GM12872 (cell line): Measurements from ENCODE around the gene RNF121.

Experiments
- TF ChIP-seq, protein P1 (sequence below): IDR thresholded peaks from 3 replicates; pipeline ENCODE4 v1.5.1; 2011; ENCODE audit warnings: low read depth, mild to moderate bottlenecking, low read length, moderate library complexity; ENCODE audit not compliant: insufficient read depth

RNF121 gene

DNA sequence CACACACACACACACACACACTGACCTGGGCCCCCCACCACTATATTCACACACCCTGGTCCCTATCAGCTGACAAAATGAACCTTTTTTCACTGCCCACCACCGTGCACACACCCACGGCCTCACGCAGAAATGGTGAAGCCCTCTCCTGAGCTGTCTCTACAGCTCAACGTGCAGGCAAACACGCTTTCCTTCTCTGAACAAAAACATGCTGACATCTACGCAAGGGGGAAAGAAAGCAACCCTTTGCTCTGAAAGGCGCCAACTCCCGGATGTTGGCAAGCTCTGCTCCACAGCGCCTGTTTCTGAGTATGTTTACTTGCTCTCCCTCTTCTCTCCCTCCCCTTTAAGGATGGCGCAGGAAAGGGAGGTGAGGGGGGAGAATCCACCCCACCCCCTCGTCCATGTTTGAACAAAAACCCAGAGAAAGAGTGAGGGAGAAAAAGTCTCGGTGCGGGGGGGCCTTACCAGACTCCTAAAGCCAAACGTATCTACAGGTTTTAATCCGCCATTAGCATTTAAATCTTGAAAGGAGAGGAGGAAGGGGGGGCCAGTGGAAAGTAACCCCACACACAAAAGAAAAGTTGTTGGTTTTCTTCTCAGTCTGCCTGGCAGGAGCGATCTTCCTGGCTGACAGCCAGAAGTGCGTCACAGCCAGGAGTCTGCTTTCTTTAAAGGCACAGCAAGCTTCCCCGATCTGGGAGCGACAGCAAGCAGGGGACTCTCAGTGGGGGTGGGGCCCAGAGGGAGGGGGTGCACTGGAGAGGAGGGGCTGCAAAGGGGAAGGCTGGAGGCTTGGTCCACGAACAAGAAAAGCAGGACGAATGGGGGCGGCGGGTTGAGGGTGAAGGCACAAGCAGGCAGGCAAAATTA, 111.9 kb downstream of the RNF121 start:
- TF ChIP-seq, protein P1, sequence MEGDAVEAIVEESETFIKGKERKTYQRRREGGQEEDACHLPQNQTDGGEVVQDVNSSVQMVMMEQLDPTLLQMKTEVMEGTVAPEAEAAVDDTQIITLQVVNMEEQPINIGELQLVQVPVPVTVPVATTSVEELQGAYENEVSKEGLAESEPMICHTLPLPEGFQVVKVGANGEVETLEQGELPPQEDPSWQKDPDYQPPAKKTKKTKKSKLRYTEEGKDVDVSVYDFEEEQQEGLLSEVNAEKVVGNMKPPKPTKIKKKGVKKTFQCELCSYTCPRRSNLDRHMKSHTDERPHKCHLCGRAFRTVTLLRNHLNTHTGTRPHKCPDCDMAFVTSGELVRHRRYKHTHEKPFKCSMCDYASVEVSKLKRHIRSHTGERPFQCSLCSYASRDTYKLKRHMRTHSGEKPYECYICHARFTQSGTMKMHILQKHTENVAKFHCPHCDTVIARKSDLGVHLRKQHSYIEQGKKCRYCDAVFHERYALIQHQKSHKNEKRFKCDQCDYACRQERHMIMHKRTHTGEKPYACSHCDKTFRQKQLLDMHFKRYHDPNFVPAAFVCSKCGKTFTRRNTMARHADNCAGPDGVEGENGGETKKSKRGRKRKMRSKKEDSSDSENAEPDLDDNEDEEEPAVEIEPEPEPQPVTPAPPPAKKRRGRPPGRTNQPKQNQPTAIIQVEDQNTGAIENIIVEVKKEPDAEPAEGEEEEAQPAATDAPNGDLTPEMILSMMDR: no peak

GRCh38 chr11:72041364-72042063, 112.7 kb downstream of the RNF121 start:
- TF ChIP-seq, protein P1: no peak

DNA sequence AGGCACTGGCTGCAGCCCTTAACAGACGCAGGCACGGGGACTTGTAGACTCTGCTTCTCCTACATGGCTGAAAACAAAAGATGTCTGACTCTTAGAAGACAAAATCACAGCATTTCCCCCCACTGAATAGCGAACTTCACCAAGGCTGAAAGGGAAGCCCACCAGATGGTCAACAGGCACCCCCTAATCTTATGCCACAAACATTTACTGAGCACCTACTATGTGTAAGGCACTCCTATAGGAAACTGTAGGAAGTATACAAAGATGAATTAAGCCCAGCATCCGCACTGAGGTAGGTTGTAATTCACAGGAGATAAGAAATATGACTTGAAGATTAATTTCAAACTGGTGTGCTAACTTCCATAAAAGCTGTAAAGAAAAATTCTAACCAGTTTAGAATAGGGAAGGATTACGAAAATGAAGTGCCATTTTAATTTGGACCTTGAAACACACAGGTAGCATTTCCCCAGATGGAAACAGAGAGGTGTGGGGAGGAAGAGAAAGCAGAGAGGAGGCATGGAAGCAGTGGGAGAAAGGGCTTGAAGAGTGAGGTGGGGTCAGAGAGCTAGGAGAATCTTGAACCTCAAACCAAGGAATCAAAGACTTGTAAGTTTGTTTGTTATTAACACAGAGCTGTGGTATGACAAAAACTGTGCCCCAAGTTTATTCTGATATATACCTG, 113.4 kb downstream of the RNF121 start:
- TF ChIP-seq, protein P1: no peak

DNA sequence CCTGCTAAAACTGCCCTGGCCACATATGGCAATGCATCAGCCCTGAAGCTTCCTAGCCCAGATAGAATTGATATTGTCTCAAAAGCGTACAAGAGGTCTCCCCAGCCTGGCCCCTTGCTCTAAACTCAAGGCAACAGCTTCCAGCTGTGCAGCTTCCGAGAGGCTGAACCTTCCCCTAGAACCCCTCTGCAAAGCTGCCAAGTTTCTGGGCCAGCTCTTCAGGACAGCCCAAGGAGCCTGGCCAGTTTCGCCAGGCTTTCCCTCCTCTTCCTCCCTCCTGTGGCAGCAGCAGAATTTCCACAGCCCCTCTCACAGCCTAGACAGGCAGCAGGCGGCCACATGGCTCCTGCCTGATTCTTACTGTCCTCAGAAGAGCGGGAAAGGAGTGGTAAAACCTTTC, 117.0 kb downstream of the RNF121 start:
- TF ChIP-seq, protein P1: no peak
